ELR (cell line): ENCODE results near the gene RNU1-4.
"Not testable (repeated sequence)": the region's sequence is repeated elsewhere in the genome, so short reads cannot be mapped to it uniquely, and the experiment has no call there.

Experiments used
- DNase-seq: peaks from one replicate; pipeline ENCODE4 v3.0.0-alpha.2; 2015; ENCODE audit warnings: low read depth

Gene RNU1-4

GRCh38 chr1:16708704-16709103 is 31.6 kb upstream of the RNU1-4 start:
- DNase-seq: not testable (repeated sequence)

GRCh38 chr1:16709659-16710087 is 30.6 kb upstream of the RNU1-4 start:
- not testable (repeated sequence) for DNase-seq

GRCh38 chr1:16710618-16711017 is 29.7 kb upstream of the RNU1-4 start:
- DNase-seq: not testable (repeated sequence)

GRCh38 chr1:16712131-16712530 is 28.2 kb upstream of the RNU1-4 start:
- not testable (repeated sequence) for DNase-seq

GRCh38 chr1:16712582-16712981 is 27.7 kb upstream of the RNU1-4 start:
- not testable (repeated sequence) for DNase-seq

- not testable (repeated sequence) for DNase-seq
These were observed 27.3 kb upstream of the RNU1-4 start for GRCh38 chr1:16712984-16713383.

GRCh38 chr1:16713480-16713879 is 26.8 kb upstream of the RNU1-4 start:
- DNase-seq: not testable (repeated sequence)

GRCh38 chr1:16716691-16717335 is 23.5 kb upstream of the RNU1-4 start:
- DNase-seq: no peak

- no peak for DNase-seq
These were observed 22.8 kb upstream of the RNU1-4 start for GRCh38 chr1:16717336-16718098.

GRCh38 chr1:16718099-16718907 is 22.0 kb upstream of the RNU1-4 start:
- not testable (repeated sequence) for DNase-seq

- DNase-seq: no peak
These were observed 21.3 kb upstream of the RNU1-4 start for GRCh38 chr1:16718908-16719533.

GRCh38 chr1:16719571-16720350 is 20.6 kb upstream of the RNU1-4 start:
- DNase-seq: no peak

GRCh38 chr1:16720351-16721223 is 19.7 kb upstream of the RNU1-4 start:
- no peak for DNase-seq

- no peak for DNase-seq
These were observed 18.3 kb upstream of the RNU1-4 start for GRCh38 chr1:16721871-16722641.

- no peak for DNase-seq
These were observed 15.4 kb upstream of the RNU1-4 start for GRCh38 chr1:16724718-16725438.

- DNase-seq: not testable (repeated sequence)
These were observed 14.7 kb upstream of the RNU1-4 start for GRCh38 chr1:16725439-16726245.

GRCh38 chr1:16727190-16728111 is 12.9 kb upstream of the RNU1-4 start:
- DNase-seq: peak; percentile 88
